ENCODE results near the gene GAREM2. TPM values are rescaled to one million over a fixed set of nuclear protein-coding genes. Genes with fewer than 3 reads are reported as not detected.
A peak's percentile ranks its signal among the peaks of the same experiment; 100 is the strongest.

The GAREM2 gene
- total RNA-seq, 2 donors from 2014 or later = 2.3 to 5.6 TPM

DNA sequence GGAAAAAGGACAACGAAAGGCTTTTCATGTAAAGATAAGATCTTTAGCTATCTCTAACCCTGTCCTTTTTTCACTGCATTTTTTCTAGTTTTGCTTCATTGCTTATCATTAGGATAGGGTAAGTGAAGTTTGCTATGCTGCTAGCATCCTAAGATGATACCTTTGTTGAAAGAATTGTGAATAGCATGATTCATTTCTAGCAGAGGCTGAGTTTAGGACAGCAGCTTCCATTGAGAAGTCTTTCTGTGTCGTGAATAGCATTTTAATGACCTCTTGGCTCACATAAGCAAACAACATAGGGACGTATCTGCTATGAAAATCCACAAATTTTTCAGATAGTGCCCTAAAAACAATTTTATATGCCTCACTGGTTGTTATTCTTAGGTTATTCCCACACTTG, 36.4 kb upstream of the GAREM2 start:
- no peak overlapping the region for H3K4me3 ChIP-seq
- H3K4me1 ChIP-seq (ENCODE audit: control insufficient read depth in 1 of 2, low read depth in 2 of 2) = no peaks in the 10 kb centered on the region
- peaks cover 10% of the 10 kb centered on the region for H3K36me3 ChIP-seq
- H3K27me3 ChIP-seq (replicated peaks; ENCODE audit: insufficient read depth) = no peaks in the 10 kb centered on the region
- no peak overlapping the region for H3K27ac ChIP-seq
- no peak for TF ChIP-seq CTCF (IDR thresholded peaks at IDR 0.05)
- no peaks in the 10 kb centered on the region for H3K9me3 ChIP-seq
- ATAC-seq (ENCODE audit: insufficient number of reproducible peaks, low FRiP score, low read depth) = no peak
- no peak for DNase-seq (ENCODE audit: low spot score)

- no peaks in the 10 kb centered on the region for H3K9me3 ChIP-seq
- no peaks in the 10 kb centered on the region for H3K4me1 ChIP-seq (ENCODE audit: control insufficient read depth in 1 of 2, low read depth in 2 of 2)
- ATAC-seq (ENCODE audit: insufficient number of reproducible peaks, low FRiP score, low read depth) (no peak), DNase-seq (ENCODE audit: low spot score) (no peak)
- H3K4me3 ChIP-seq = no peak overlapping the region
- H3K36me3 ChIP-seq = peaks cover 10% of the 10 kb centered on the region
- no peak for TF ChIP-seq CTCF (IDR thresholded peaks at IDR 0.05)
- H3K27ac ChIP-seq = no peak overlapping the region
- H3K27me3 ChIP-seq (replicated peaks; ENCODE audit: insufficient read depth) = no peaks in the 10 kb centered on the region
Measured at GRCh38 chr2:26139269-26140183, 33.4 kb upstream of the GAREM2 start.

DNA sequence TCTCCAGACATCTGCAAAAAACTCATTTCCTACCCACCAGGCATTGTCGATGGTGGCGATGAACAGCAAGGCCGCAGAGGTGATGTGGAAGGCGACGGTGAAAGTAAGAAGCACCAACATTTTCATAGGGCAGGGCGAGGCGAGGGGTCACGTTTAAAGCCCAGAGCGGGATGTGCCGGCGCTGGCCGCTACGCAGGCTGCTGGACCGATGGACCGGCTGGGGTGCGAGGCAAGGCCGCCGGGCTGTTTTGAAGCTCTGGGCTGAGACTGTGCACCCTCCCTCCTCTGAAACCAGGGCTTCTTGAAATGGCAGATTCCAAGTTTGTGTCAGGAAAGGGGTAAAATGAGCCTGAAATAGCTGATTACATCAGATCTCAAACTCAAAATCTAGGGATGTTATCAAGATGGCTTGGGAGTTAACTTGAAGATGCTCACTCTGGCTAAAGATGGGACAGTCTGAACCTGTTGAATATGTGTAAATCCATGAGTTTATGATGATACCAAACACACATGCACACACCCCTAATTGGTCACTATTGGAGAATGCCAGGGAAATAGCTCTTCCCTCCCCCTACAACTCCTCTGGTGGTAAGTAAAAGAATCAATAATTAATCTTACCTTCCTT, 31.6 kb upstream of the GAREM2 start:
- H3K36me3 ChIP-seq = peaks cover 3% of the 10 kb centered on the region
- no peak for ATAC-seq (ENCODE audit: insufficient number of reproducible peaks, low FRiP score, low read depth)
- H3K4me3 ChIP-seq = no peak overlapping the region
- no peak overlapping the region for H3K27ac ChIP-seq
- no peaks in the 10 kb centered on the region for H3K4me1 ChIP-seq (ENCODE audit: control insufficient read depth in 1 of 2, low read depth in 2 of 2)
- no peak for TF ChIP-seq CTCF (IDR thresholded peaks at IDR 0.05)
- no peaks in the 10 kb centered on the region for H3K9me3 ChIP-seq
- no peak for DNase-seq (ENCODE audit: low spot score)
- H3K27me3 ChIP-seq (replicated peaks; ENCODE audit: insufficient read depth) = no peaks in the 10 kb centered on the region

GRCh38 chr2:26144031-26144430, 28.9 kb upstream of the GAREM2 start:
- no peak for ATAC-seq (ENCODE audit: insufficient number of reproducible peaks, low FRiP score, low read depth)
- H3K4me1 ChIP-seq (ENCODE audit: control insufficient read depth in 1 of 2, low read depth in 2 of 2) = no peaks in the 10 kb centered on the region
- no peak for DNase-seq (ENCODE audit: low spot score)
- TF ChIP-seq CTCF (IDR thresholded peaks at IDR 0.05) = no peak
- no peaks in the 10 kb centered on the region for H3K27me3 ChIP-seq (replicated peaks; ENCODE audit: insufficient read depth)
- no peaks in the 10 kb centered on the region for H3K36me3 ChIP-seq
- no peaks in the 10 kb centered on the region for H3K9me3 ChIP-seq
- no peak overlapping the region for H3K27ac ChIP-seq
- no peak overlapping the region for H3K4me3 ChIP-seq

DNA sequence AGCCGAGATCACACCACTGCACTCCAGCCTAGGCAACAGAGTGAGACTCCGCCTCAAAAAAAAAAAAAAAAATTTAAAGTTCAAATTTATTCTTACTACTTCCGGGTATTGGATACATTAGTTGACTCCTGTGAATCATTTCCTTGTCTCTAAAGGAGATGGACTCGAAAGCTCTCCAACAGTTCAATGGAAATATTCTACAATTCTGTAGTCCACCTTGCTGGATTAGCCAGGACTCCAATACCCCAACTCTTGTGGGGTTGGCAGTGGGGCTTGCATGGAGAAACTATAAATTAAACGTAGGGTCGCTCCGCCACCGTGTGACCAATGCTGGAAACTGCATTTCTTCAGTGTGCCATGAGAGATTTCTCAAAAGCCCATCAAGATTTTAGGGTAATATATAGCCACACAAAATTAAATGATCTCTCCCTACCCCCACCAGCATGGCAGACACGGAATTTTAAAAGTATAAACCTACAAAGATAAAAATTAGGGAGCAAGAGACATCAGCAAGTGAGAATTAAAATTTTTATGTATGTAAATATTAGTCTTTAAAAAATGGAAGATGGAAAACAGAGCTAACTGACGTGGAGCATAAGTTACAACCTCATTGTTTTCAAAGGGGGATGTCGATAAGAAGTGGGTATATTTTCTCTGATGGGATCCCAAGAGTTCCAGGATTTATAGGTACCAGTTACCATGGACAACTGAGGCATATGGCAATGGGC, 27.8 kb upstream of the GAREM2 start:
- peak; percentile 73 for TF ChIP-seq CTCF (IDR thresholded peaks at IDR 0.05)
- Histone ChIP-seq H3K4me3 (no peak overlapping the region), H3K9me3 (no peaks in the 10 kb centered on the region), H3K27me3 (replicated peaks; ENCODE audit: insufficient read depth) (no peaks in the 10 kb centered on the region), H3K36me3 (no peaks in the 10 kb centered on the region), H3K27ac (no peak overlapping the region), H3K4me1 (ENCODE audit: control insufficient read depth in 1 of 2, low read depth in 2 of 2) (no peaks in the 10 kb centered on the region)
- DNase-seq (ENCODE audit: low spot score) (peak; percentile 9), ATAC-seq (ENCODE audit: insufficient number of reproducible peaks, low FRiP score, low read depth) (no peak)

Measured in thoracic aorta (tissue), 2 donors.